HEK293T (cell line): ENCODE measurements around the gene CHCT1.
A peak's percentile ranks its signal among the peaks of the same experiment; 100 is the strongest.

Source experiments
- ARNT ChIP-seq: fragments of 450-650 bp; IDR thresholded peaks from 2 replicates; pipeline ENCODE4 v1.6.1; 2017; ENCODE audit warnings: mild to moderate bottlenecking
- BHLHE40 ChIP-seq: fragments of 450-650 bp; IDR thresholded peaks from 2 replicates; pipeline ENCODE4 v1.6.1; 2016; ENCODE audit warnings: mild to moderate bottlenecking, moderate library complexity, borderline replicate concordance
- ELF4 ChIP-seq: fragments of 450-650 bp; IDR thresholded peaks from 2 replicates; pipeline ENCODE4 v1.6.1; 2017; ENCODE audit warnings: antibody characterized with exemption
- FOXA1 ChIP-seq: fragments of 450-650 bp; IDR thresholded peaks from 2 replicates; pipeline ENCODE4 v1.6.1; 2016; ENCODE audit warnings: mild to moderate bottlenecking
- FOXK2 ChIP-seq: fragments of 450-650 bp; IDR thresholded peaks from 2 replicates; pipeline ENCODE4 v1.6.1; 2016; ENCODE audit warnings: mild to moderate bottlenecking
- FOXM1 ChIP-seq: fragments of 450-650 bp; IDR thresholded peaks from 2 replicates; pipeline ENCODE4 v1.6.1; 2017; ENCODE audit warnings: mild to moderate bottlenecking, borderline replicate concordance
- L3MBTL2 ChIP-seq: fragments of 450-650 bp; conservative IDR thresholded peaks from 2 replicates; pipeline ENCODE4 v1.6.1; 2016; ENCODE audit warnings: mild to moderate bottlenecking
- NFRKB ChIP-seq: fragments of 450-650 bp; IDR thresholded peaks from 2 replicates; pipeline ENCODE4 v1.6.1; 2016; ENCODE audit warnings: mild to moderate bottlenecking, moderate library complexity
- SP1 ChIP-seq: fragments of 450-650 bp; IDR thresholded peaks from 2 replicates; pipeline ENCODE4 v1.6.1; 2017
- TARDBP ChIP-seq: fragments of 450-650 bp; IDR thresholded peaks from 2 replicates; pipeline ENCODE4 v1.6.1; 2016
- ZNF384 ChIP-seq: fragments of 450-650 bp; IDR thresholded peaks from 2 replicates; pipeline ENCODE4 v1.6.1; 2016
- TF ChIP-seq, protein P1 (sequence below): fragments of 450-650 bp; IDR thresholded peaks from 2 replicates; pipeline ENCODE4 v1.6.1; 2016

- peak; percentile 88 for TF ChIP-seq L3MBTL2
- no peak for TF ChIP-seq NFRKB
- no peak for TF ChIP-seq ELF4
- TF ChIP-seq SP1: no peak
- no peak for TF ChIP-seq TARDBP
- TF ChIP-seq FOXM1: no peak
- no peak for TF ChIP-seq ZNF384
- TF ChIP-seq FOXK2: no peak
- TF ChIP-seq ARNT: no peak
- TF ChIP-seq BHLHE40: no peak
- TF ChIP-seq, protein P1, sequence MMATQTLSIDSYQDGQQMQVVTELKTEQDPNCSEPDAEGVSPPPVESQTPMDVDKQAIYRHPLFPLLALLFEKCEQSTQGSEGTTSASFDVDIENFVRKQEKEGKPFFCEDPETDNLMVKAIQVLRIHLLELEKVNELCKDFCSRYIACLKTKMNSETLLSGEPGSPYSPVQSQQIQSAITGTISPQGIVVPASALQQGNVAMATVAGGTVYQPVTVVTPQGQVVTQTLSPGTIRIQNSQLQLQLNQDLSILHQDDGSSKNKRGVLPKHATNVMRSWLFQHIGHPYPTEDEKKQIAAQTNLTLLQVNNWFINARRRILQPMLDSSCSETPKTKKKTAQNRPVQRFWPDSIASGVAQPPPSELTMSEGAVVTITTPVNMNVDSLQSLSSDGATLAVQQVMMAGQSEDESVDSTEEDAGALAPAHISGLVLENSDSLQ: no peak
- no peak for TF ChIP-seq FOXA1
Observed at GRCh38 chr17:60392845-60393702, 29.2 kb upstream of the CHCT1 start.
